GM23248 (cell line): ENCODE measurements around the gene MAP7D3. TPM values are rescaled to one million over a fixed set of nuclear protein-coding genes. Genes with fewer than 3 reads are reported as not detected.
"Not testable (repeated sequence)": the region's sequence is repeated elsewhere in the genome, so short reads cannot be mapped to it uniquely, and the experiment has no call there.

Experiments
- DNase-seq: peaks from one replicate; pipeline ENCODE4 v3.0.0-alpha.2; 2015
- H2AFZ ChIP-seq: fragments of 200-600 bp; sonication (generic); 2 replicates; pipeline ENCODE4 v1.6.1; 2016; ENCODE audit warnings: antibody characterized with exemption
- H3F3A ChIP-seq: fragments of 200-600 bp; sonication (generic); 2 replicates; pipeline ENCODE4 v1.6.1; 2016; ENCODE audit warnings: mild to moderate bottlenecking, antibody characterized with exemption, mixed run types; ENCODE audit not compliant: insufficient read depth
- H3K27ac ChIP-seq: fragments of 200-600 bp; sonication (generic); 2 replicates; pipeline ENCODE4 v1.5.1; 2016; ENCODE audit warnings: mild to moderate bottlenecking
- H3K27me3 ChIP-seq: fragments of 200-600 bp; sonication (generic); replicated peaks from 2 replicates; pipeline ENCODE4 v1.6.1; 2016; ENCODE audit warnings: mild to moderate bottlenecking; ENCODE audit not compliant: insufficient read depth
- H3K36me3 ChIP-seq: fragments of 200-600 bp; sonication (generic); 2 replicates; pipeline ENCODE4 v1.6.1; 2016; ENCODE audit warnings: low read depth, mild to moderate bottlenecking
- H3K4me1 ChIP-seq: fragments of 200-600 bp; sonication (generic); 2 replicates; pipeline ENCODE4 v1.6.1; 2016; ENCODE audit warnings: mild to moderate bottlenecking; ENCODE audit not compliant: insufficient read depth
- H3K4me2 ChIP-seq: fragments of 200-600 bp; sonication (generic); one replicate; pipeline ENCODE4 v1.6.1; 2016; ENCODE audit warnings: mild to moderate bottlenecking; ENCODE audit not compliant: unreplicated experiment
- H3K4me3 ChIP-seq: fragments of 200-600 bp; sonication (generic); 2 replicates; pipeline ENCODE4 v1.5.1; 2016; ENCODE audit warnings: mild to moderate bottlenecking
- H3K79me2 ChIP-seq: fragments of 200-600 bp; sonication (generic); 2 replicates; pipeline ENCODE4 v1.6.1; 2016; ENCODE audit warnings: mild to moderate bottlenecking; ENCODE audit not compliant: insufficient read depth
- H3K9ac ChIP-seq: fragments of 200-600 bp; sonication (generic); 2 replicates; pipeline ENCODE4 v1.6.1; 2016; ENCODE audit warnings: mild to moderate bottlenecking
- H3K9me2 ChIP-seq: fragments of 200-600 bp; sonication (generic); 2 replicates; pipeline ENCODE4 v1.6.1; 2016; ENCODE audit warnings: mixed run types, mild to moderate bottlenecking, moderate library complexity; ENCODE audit not compliant: insufficient read depth
- H3K9me3 ChIP-seq: fragments of 200-600 bp; sonication (generic); one replicate; pipeline ENCODE4 v1.6.1; 2017; ENCODE audit warnings: low read depth
- H4K20me1 ChIP-seq: fragments of 200-600 bp; sonication (generic); 2 replicates; pipeline ENCODE4 v1.6.0; 2016; ENCODE audit not compliant: insufficient read depth
- EZH2 ChIP-seq: fragments of 200-600 bp; sonication (generic); IDR thresholded peaks from 2 replicates; pipeline ENCODE4 v1.6.1; 2018; ENCODE audit warnings: antibody characterized with exemption, mild to moderate bottlenecking; ENCODE audit not compliant: insufficient read depth, poor library complexity, severe bottlenecking
- EZH2phosphoT487 ChIP-seq: fragments of 200-600 bp; sonication (generic); IDR thresholded peaks from 2 replicates; pipeline ENCODE4 v1.6.1; 2018; ENCODE audit warnings: antibody characterized with exemption, moderate library complexity, mild to moderate bottlenecking, low read depth; ENCODE audit not compliant: insufficient read depth
- WGBS, 2 experiments: methylation state at CpG; one replicate each; pipeline ENCODE4 v1.1.6; 2015 to 2017; ENCODE audit warnings: low lambda C conversion rate in 2 of 2, low coverage in 1 of 2; ENCODE audit errors: missing lambda C conversion rate in 2 of 2; 5-methylcytosine and 5-hydroxymethylcytosine counted together
- in situ Hi-C: fragments of 300-500 bp; cut with MboI; formaldehyde crosslinking; loops from 2 replicates; pipeline ENCODE4 v1.15.0; 2020
- polyA plus RNA-seq: library from polyadenylated mRNA; unstranded; fragments of >200 nt; fragmentation: Nextera tagmentation; extraction: Ambion mirVana; gene quantifications from 2 replicates; pipeline ENCODE4 v1.2.1, GENCODE V29; 2016
- total RNA-seq: library from RNA; depleted of rRNA; stranded (reverse); fragments of >200 nt; shearing (Covaris generic); gene quantifications from 2 replicates; pipeline ENCODE4 v1.2.3, GENCODE V29; 2014

MAP7D3 gene
- total and polyA plus RNA-seq, 2 experiments from 2014 or later, result 14.2 to 14.4 TPM

DNA sequence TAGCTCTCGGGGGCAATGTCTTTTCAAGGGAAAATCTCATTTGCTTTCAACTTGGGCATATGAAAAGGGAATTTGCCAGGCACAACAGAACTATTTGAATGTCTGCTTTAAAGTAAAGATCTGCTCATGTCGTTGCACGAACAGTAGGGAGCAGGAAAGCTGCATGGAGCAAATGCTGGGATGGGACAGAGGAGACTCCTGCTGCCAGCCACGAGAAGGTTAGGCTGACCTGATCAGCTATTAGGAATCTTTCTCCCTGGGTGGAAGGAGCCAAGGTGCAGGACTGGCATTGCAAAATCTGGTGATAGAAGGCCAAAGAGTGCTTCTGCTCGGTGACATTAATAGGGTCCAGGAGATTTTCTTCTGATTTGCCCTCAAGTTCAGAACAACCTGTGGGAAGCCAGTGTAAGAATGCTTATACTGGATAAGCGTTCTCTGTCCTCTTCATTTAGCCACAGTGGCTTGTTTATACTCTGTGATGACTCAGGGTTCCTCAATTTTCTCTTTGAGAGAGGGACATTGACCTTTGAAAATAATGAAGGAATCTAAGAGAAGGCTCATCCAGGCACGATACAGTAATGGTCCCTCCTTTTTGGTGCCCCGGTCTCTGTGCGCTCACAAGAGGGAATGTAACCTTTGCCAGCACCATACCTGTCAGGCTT lies 80.9 kb downstream of the MAP7D3 start:
- Histone ChIP-seq H3K9me3 (no peaks in the 10 kb centered on the region), H3K79me2 (peaks cover 8% of the 10 kb centered on the region), H2AFZ (no peak overlapping the region), H3K4me3 (peak overlapping the region; percentile 43; the same call in 1 of the 2 replicates), H3K9ac (peak overlapping the region; percentile 65), H3K9me2 (no peaks in the 10 kb centered on the region), H3F3A (peaks cover 13% of the 10 kb centered on the region; the same call in 1 of the 2 replicates), H4K20me1 (no peaks in the 10 kb centered on the region), H3K27me3 (no peaks in the 10 kb centered on the region), H3K4me1 (peaks cover 34% of the 10 kb centered on the region), H3K4me2 (peak overlapping the region; percentile 64), H3K36me3 (no peaks in the 10 kb centered on the region), H3K27ac (peak overlapping the region; percentile 81)
- TF ChIP-seq EZH2phosphoT487, result no peak
- no peak for TF ChIP-seq EZH2
- in situ Hi-C loops, result no loop called here
- 38 to 45% methylated on average over 9 of the region's 9 CpGs for WGBS, 2 experiments
- DNase-seq, result peak; percentile 67

DNA sequence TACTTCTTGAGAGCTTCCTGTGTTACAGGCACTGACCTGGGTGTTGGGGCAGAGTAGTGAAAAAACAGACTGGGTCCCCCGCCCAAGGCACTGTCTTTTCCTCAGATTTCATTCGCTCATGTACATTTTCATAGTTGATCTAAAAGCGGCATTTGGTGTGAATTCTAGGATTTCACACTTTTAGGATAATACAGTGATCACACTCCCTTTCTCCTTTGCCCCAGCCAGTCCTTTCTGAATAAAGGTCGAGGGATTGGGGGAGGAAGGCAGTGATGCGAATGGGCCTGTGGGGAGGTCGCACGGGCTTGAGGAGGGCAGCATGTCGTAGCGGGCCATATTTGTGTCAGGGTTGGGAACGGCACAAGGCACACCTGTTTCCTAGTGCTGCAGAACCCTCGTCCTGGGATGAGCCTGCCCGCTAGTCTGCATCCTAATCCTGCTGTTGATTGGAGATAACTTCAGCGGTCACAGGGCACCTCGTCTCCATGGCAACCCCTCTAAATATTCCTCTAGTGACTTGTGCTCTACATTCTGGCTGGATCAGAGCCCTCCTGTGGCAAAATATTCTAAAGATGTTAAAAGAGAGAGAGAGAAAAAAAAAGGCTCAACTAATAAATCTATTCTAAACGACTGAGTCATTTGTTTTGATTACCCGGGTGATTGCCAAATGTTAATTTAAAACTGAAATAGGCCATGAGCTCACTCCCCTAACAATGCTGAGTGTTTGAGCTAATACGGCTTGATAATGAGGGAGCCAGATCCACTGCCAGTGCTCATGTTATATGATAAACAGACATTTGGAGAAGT lies 82.1 kb downstream of the MAP7D3 start:
- Histone ChIP-seq H4K20me1 (no peaks in the 10 kb centered on the region), H3K27ac (peak overlapping the region; percentile 81), H2AFZ (no peak overlapping the region), H3K4me2 (peak overlapping the region; percentile 64), H3K27me3 (no peaks in the 10 kb centered on the region), H3K4me3 (peak overlapping the region; percentile 43; the same call in 1 of the 2 replicates), H3K9ac (peak overlapping the region; percentile 65), H3F3A (peaks cover 13% of the 10 kb centered on the region; the same call in 1 of the 2 replicates), H3K36me3 (no peaks in the 10 kb centered on the region), H3K9me3 (no peaks in the 10 kb centered on the region), H3K9me2 (no peaks in the 10 kb centered on the region), H3K4me1 (peaks cover 29% of the 10 kb centered on the region), H3K79me2 (peaks cover 9% of the 10 kb centered on the region)
- in situ Hi-C loops, result no loop called here
- DNase-seq, result peak; percentile 86
- 14 to 19% methylated on average over 16 of the region's 17 CpGs for WGBS, 2 experiments
- TF ChIP-seq EZH2phosphoT487 (no peak), EZH2 (no peak)

DNA sequence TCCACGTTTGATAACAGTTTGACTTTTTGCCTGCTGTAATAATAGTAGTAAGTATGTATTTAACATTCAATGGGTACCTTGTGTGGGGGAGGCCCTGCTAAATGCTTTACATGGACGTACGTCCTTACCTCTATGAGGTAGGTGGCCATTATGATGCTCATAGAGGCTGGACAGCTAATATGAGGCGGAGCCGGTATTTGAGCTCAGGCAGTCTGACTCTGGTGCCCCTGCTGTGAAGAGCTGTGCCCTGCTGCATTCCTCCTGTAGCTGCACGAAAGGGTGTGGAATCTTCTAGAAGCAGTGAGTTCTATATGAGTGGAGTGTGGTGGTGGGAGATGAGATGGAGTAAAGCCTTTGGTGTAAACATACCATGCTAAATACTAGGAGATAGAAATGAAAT lies 83.2 kb downstream of the MAP7D3 start:
- H3K4me2 ChIP-seq, H4K20me1 ChIP-seq, H3K4me3 ChIP-seq, H3K9me3 ChIP-seq, H3K9ac ChIP-seq, H3K36me3 ChIP-seq, H3K27me3 ChIP-seq, H2AFZ ChIP-seq, H3K9me2 ChIP-seq, H3K79me2 ChIP-seq, in situ Hi-C loops, DNase-seq, H3K27ac ChIP-seq: not testable (repeated sequence)
- peaks cover 40% of the 10 kb centered on the region for H3K4me1 ChIP-seq
- 85 to 91% methylated on average over 2 to 6 of the region's 6 CpGs for WGBS, 2 experiments
- H3F3A ChIP-seq, result peaks cover 18% of the 10 kb centered on the region; the same call in 1 of the 2 replicates

DNA sequence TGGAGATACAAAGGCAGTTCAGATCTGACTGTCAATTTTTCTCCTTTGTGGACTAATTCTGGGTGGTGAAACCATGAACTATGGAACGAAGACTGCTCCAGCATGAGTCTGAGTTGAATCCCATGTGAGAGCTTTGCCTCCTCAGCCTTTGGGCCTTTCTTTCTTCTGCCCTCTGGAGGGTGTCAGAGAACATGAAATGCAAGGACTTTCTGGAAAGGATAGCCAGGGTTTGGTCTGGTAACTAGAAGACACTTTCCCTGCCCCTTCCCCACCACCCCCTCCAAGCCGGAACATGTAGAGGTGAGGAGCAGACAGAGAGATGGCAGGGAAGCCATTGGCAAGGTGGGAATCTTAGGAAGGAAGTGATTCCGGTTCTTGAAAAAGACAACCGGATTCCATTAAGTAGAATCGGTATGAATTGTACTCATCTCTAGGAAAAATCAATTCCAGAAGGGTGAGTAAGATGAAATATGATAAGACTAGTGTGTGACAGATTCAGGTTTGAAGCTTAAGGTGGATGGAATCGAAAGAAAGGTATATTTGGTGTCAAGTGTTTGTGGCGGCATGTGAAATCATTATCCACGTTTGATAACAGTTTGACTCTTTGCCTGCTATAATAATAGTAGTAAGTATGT lies 84.9 kb downstream of the MAP7D3 start:
- WGBS, 2 experiments, result 53 to 55% methylated on average over 8 of the region's 8 CpGs
- peaks cover 21% of the 10 kb centered on the region; the same call in 1 of the 2 replicates for H3F3A ChIP-seq
- no peaks in the 10 kb centered on the region for H3K36me3 ChIP-seq
- H3K79me2 ChIP-seq, result peaks cover 9% of the 10 kb centered on the region; the same call in 1 of the 2 replicates
- DNase-seq, result peak; percentile 68
- no peak overlapping the region for H3K9ac ChIP-seq
- in situ Hi-C loops, result no loop called here
- no peaks in the 10 kb centered on the region for H3K9me2 ChIP-seq
- no peak overlapping the region for H2AFZ ChIP-seq
- no peak overlapping the region for H3K27ac ChIP-seq
- no peak overlapping the region for H3K4me3 ChIP-seq
- no peaks in the 10 kb centered on the region for H4K20me1 ChIP-seq
- no peaks in the 10 kb centered on the region for H3K27me3 ChIP-seq
- peaks cover 43% of the 10 kb centered on the region for H3K4me1 ChIP-seq
- no peaks in the 10 kb centered on the region for H3K9me3 ChIP-seq
- TF ChIP-seq EZH2phosphoT487 (no peak), EZH2 (no peak)
- no peak overlapping the region for H3K4me2 ChIP-seq
